Measurements from ENCODE around the gene NRG2.

NRG2 gene

GRCh38 chr5:139955616-139956273 is 87.4 kb downstream of the NRG2 start:
- Histone ChIP-seq H3K27ac (replicated peaks) (no peak overlapping the region), H3K27me3 (ENCODE audit: insufficient read depth, poor library complexity, severe bottlenecking) (no peaks in the 10 kb centered on the region), H3K4me3 (replicated peaks; ENCODE audit: insufficient read depth, low read length) (no peak overlapping the region)
- TF ChIP-seq SPI1 (IDR thresholded peaks at IDR 0.05; ENCODE audit: borderline replicate concordance, low read depth) (no peak), POLR2AphosphoS5 (IDR thresholded peaks at IDR 0.05; ENCODE audit: low read depth) (no peak), GABPA (IDR thresholded peaks at IDR 0.05; ENCODE audit: low read depth) (no peak), REST (IDR thresholded peaks at IDR 0.05; ENCODE audit: insufficient replicate concordance, low read depth) (no peak), CTCF (IDR thresholded peaks at IDR 0.05; ENCODE audit: insufficient read depth, low read length) (no peak)
- DNase-seq (ENCODE audit: low read depth in 1 of 2, low spot score in 1 of 2): no peak

- no peak for DNase-seq (ENCODE audit: low read depth in 1 of 2, low spot score in 1 of 2)
- no peaks in the 10 kb centered on the region for H3K27me3 ChIP-seq (ENCODE audit: insufficient read depth, poor library complexity, severe bottlenecking)
Measured at GRCh38 chr5:139955053-139955605, 88.0 kb downstream of the NRG2 start.

More at GRCh38 chr5:139955053-139955605, 88.0 kb downstream of the NRG2 start:
- TF ChIP-seq SPI1 (IDR thresholded peaks at IDR 0.05; ENCODE audit: borderline replicate concordance, low read depth) (no peak), REST (IDR thresholded peaks at IDR 0.05; ENCODE audit: insufficient replicate concordance, low read depth) (no peak), GABPA (IDR thresholded peaks at IDR 0.05; ENCODE audit: low read depth) (no peak), POLR2AphosphoS5 (IDR thresholded peaks at IDR 0.05; ENCODE audit: low read depth) (no peak), CTCF (IDR thresholded peaks at IDR 0.05; ENCODE audit: insufficient read depth, low read length) (no peak)
- no peak overlapping the region for H3K27ac ChIP-seq (replicated peaks)
- no peak overlapping the region for H3K4me3 ChIP-seq (replicated peaks; ENCODE audit: insufficient read depth, low read length)

All from HL-60 (cell line).